NCI-H1417 treated with DMSO at 0.1 percent for 48 hours (cell line): Measurements from ENCODE around the gene FAM219A.

Experiments used
- DNase-seq: peaks from one replicate; lab custom pipeline; 2025; lab: John Stamatoyannopoulos, UW

FAM219A gene

GRCh38 chr9:34400686-34401602, 57.4 kb downstream of the FAM219A start:
- DNase-seq, result no peak

GRCh38 chr9:34400275-34400674, 58.1 kb downstream of the FAM219A start:
- DNase-seq, result no peak

- DNase-seq, result no peak
Observed at GRCh38 chr9:34399729-34400128, 58.6 kb downstream of the FAM219A start.

GRCh38 chr9:34398875-34399274, 59.5 kb downstream of the FAM219A start:
- no peak for DNase-seq

GRCh38 chr9:34396276-34397214, 61.8 kb downstream of the FAM219A start:
- DNase-seq, result no peak

- DNase-seq, result no peak
Observed at GRCh38 chr9:34392511-34392910, 65.9 kb downstream of the FAM219A start.

GRCh38 chr9:34387239-34387638, 71.1 kb downstream of the FAM219A start:
- DNase-seq, result no peak

- no peak for DNase-seq
Observed at GRCh38 chr9:34386656-34387055, 71.7 kb downstream of the FAM219A start.

- DNase-seq, result no peak
Observed at GRCh38 chr9:34385561-34386230, 72.7 kb downstream of the FAM219A start.

GRCh38 chr9:34384368-34385165, 73.8 kb downstream of the FAM219A start:
- no peak for DNase-seq

- DNase-seq, result no peak
Observed at GRCh38 chr9:34383904-34384303, 74.5 kb downstream of the FAM219A start.

GRCh38 chr9:34382879-34383278, 75.5 kb downstream of the FAM219A start:
- no peak for DNase-seq

GRCh38 chr9:34382054-34382453, 76.3 kb downstream of the FAM219A start:
- no peak for DNase-seq

GRCh38 chr9:34381323-34381722, 77.0 kb downstream of the FAM219A start:
- DNase-seq, result no peak

GRCh38 chr9:34380511-34381315, 77.7 kb downstream of the FAM219A start:
- no peak for DNase-seq

- DNase-seq, result no peak
Observed at GRCh38 chr9:34380034-34380510, 78.3 kb downstream of the FAM219A start.

- no peak for DNase-seq
Observed at GRCh38 chr9:34379334-34380033, 78.9 kb downstream of the FAM219A start.

GRCh38 chr9:34378376-34379060, 79.9 kb downstream of the FAM219A start:
- no peak for DNase-seq

- no peak for DNase-seq
Observed at GRCh38 chr9:34377404-34377746, 81.0 kb downstream of the FAM219A start.
